ENCODE results near the gene AGR3.

The AGR3 gene

GRCh38 chr7:16923019-16923418 lies 41.2 kb upstream of the AGR3 start:
- DNase-seq (ENCODE audit: extremely low read depth, insufficient read length), result no peak
- H3K36me3 ChIP-seq (ENCODE audit: control insufficient read depth, insufficient read depth, low read length), result no peaks in the 10 kb centered on the region
- H3K4me3 ChIP-seq (replicated peaks; ENCODE audit: low read depth, low read length), result no peak overlapping the region
- TF ChIP-seq CTCF (IDR thresholded peaks at IDR 0.05; ENCODE audit: insufficient read depth, low read length, poor library complexity, severe bottlenecking), result no peak
- no peaks in the 10 kb centered on the region for H3K27me3 ChIP-seq (replicated peaks; ENCODE audit: control insufficient read depth, insufficient read depth, low read length)

- no peak for TF ChIP-seq CTCF (IDR thresholded peaks at IDR 0.05; ENCODE audit: insufficient read depth, low read length, poor library complexity, severe bottlenecking)
- no peaks in the 10 kb centered on the region for H3K27me3 ChIP-seq (replicated peaks; ENCODE audit: control insufficient read depth, insufficient read depth, low read length)
- H3K36me3 ChIP-seq (ENCODE audit: control insufficient read depth, insufficient read depth, low read length), result no peaks in the 10 kb centered on the region
- no peak for DNase-seq (ENCODE audit: extremely low read depth, insufficient read length)
- H3K4me3 ChIP-seq (replicated peaks; ENCODE audit: low read depth, low read length), result no peak overlapping the region
Observed at GRCh38 chr7:16921644-16922257, 40.0 kb upstream of the AGR3 start.

- H3K4me3 ChIP-seq (replicated peaks; ENCODE audit: low read depth, low read length), result no peak overlapping the region
- H3K27me3 ChIP-seq (replicated peaks; ENCODE audit: control insufficient read depth, insufficient read depth, low read length), result no peaks in the 10 kb centered on the region; the same call in 1 of the 2 replicates
- no peak for TF ChIP-seq CTCF (IDR thresholded peaks at IDR 0.05; ENCODE audit: insufficient read depth, low read length, poor library complexity, severe bottlenecking)
- no peak for DNase-seq (ENCODE audit: extremely low read depth, insufficient read length)
- H3K36me3 ChIP-seq (ENCODE audit: control insufficient read depth, insufficient read depth, low read length), result no peaks in the 10 kb centered on the region
Observed at GRCh38 chr7:16921151-16921550, 39.4 kb upstream of the AGR3 start.

- Histone ChIP-seq H3K4me3 (replicated peaks; ENCODE audit: low read depth, low read length) (no peak overlapping the region), H3K36me3 (ENCODE audit: control insufficient read depth, insufficient read depth, low read length) (no peaks in the 10 kb centered on the region), H3K27me3 (replicated peaks; ENCODE audit: control insufficient read depth, insufficient read depth, low read length) (no peaks in the 10 kb centered on the region; the same call in 1 of the 2 replicates)
- TF ChIP-seq CTCF (IDR thresholded peaks at IDR 0.05; ENCODE audit: insufficient read depth, low read length, poor library complexity, severe bottlenecking), result no peak
- no peak for DNase-seq (ENCODE audit: extremely low read depth, insufficient read length)
Observed at GRCh38 chr7:16919440-16919839, 37.7 kb upstream of the AGR3 start.

GRCh38 chr7:16918288-16918895 lies 36.6 kb upstream of the AGR3 start:
- Histone ChIP-seq H3K4me3 (replicated peaks; ENCODE audit: low read depth, low read length) (no peak overlapping the region), H3K27me3 (replicated peaks; ENCODE audit: control insufficient read depth, insufficient read depth, low read length) (no peaks in the 10 kb centered on the region; the same call in 1 of the 2 replicates), H3K36me3 (ENCODE audit: control insufficient read depth, insufficient read depth, low read length) (no peaks in the 10 kb centered on the region)
- TF ChIP-seq CTCF (IDR thresholded peaks at IDR 0.05; ENCODE audit: insufficient read depth, low read length, poor library complexity, severe bottlenecking), result peak; percentile 66
- DNase-seq (ENCODE audit: extremely low read depth, insufficient read length), result no peak

Data from GM06990 (cell line).